Natural killer cell (primary cell): ENCODE data around the gene HMGA1. TPM values are rescaled to one million over a fixed set of nuclear protein-coding genes. Genes with fewer than 3 reads are reported as not detected.

Experiments
- ATAC-seq, 3 donors: fragments of 150-1000 bp in 2 of 3; fragments of 200-7000 bp in 1 of 3; cut with Tn5 transposase; 1 replicate in 1 of 3; 2 replicates in 2 of 3; pipeline ENCODE4 v1.10.0; 2021; ENCODE audit warnings: mild to moderate bottlenecking in 2 of 3, moderate library complexity in 2 of 3
- DNase-seq, 2 donors: peaks; one replicate each; pipeline versions ENCODE4 v3.0.0 to v3.0.0-alpha.2; 2013 to 2021; ENCODE audit warnings: mixed read lengths in 1 of 2
- H3K27ac ChIP-seq: one replicate; pipeline ENCODE4 v1.5.1; 2013; ENCODE audit warnings: mild to moderate bottlenecking, low read length
- H3K27me3 ChIP-seq: one replicate; pipeline ENCODE4 v1.6.1; 2013; ENCODE audit warnings: low read length; ENCODE audit not compliant: control insufficient read depth, insufficient read depth
- H3K36me3 ChIP-seq: one replicate; pipeline ENCODE4 v1.6.1; 2013; ENCODE audit warnings: low read length; ENCODE audit not compliant: control insufficient read depth, insufficient read depth
- H3K4me1 ChIP-seq: one replicate; pipeline ENCODE4 v1.6.1; 2013; ENCODE audit warnings: low read length; ENCODE audit not compliant: control insufficient read depth, insufficient read depth
- H3K4me3 ChIP-seq: one replicate; pipeline ENCODE4 v1.5.1; 2013; ENCODE audit warnings: low read length
- H3K9me3 ChIP-seq: one replicate; pipeline ENCODE4 v1.6.1; 2013; ENCODE audit warnings: low read length; ENCODE audit not compliant: control insufficient read depth, insufficient read depth
- H3K27ac Mint-ChIP-seq, 2 donors: one replicate each; pipeline ENCODE4 v1.8.0; 2022; ENCODE audit warnings: mild to moderate bottlenecking in 2 of 2, mixed read lengths in 2 of 2, moderate library complexity in 1 of 2
- H3K27me3 Mint-ChIP-seq, 2 donors: one replicate each; pipeline ENCODE4 v1.8.0; 2022; ENCODE audit warnings: low read depth in 2 of 2, mixed read lengths in 2 of 2
- H3K36me3 Mint-ChIP-seq: one replicate; pipeline ENCODE4 v1.8.0; 2022; ENCODE audit warnings: mixed read lengths
- H3K4me1 Mint-ChIP-seq, 2 donors: one replicate each; pipeline ENCODE4 v1.8.0; 2022; ENCODE audit warnings: mixed read lengths in 2 of 2
- H3K4me3 Mint-ChIP-seq: one replicate; pipeline ENCODE4 v1.8.0; 2022; ENCODE audit warnings: mild to moderate bottlenecking, moderate library complexity, mixed read lengths
- H3K9me3 Mint-ChIP-seq, 2 donors: one replicate each; pipeline ENCODE4 v1.8.0; 2022; ENCODE audit warnings: mixed read lengths in 2 of 2
- CTCF ChIP-seq: fragments of 200-600 bp; IDR thresholded peaks from one replicate; pipeline ENCODE4 v1.8.0; 2022; ENCODE audit warnings: antibody characterized with exemption
- WGBS: methylation state at CpG from one replicate; pipeline ENCODE4 v1.1.7; 2013; ENCODE audit warnings: missing lambda C conversion rate; ENCODE audit not compliant: insufficient coverage; 5-methylcytosine and 5-hydroxymethylcytosine counted together
- intact Hi-C: fragments of 100-400 bp; cut with micrococcal nuclease; formaldehyde crosslinking; loops from one replicate; pipeline ENCODE4 v1.14.2; 2022
- total RNA-seq, 4 donors: library from RNA; stranded (reverse); fragments of 120-200 nt in 1 of 4; gene quantifications; one replicate each; pipeline versions ENCODE4 v1.2.3 to v1.2.4, GENCODE V29; 2013 to 2022

Gene HMGA1
- total RNA-seq, result 10 to 100 TPM; 63.1 to 84.2 (median 77.3) TPM
- total RNA-seq (2013), result 24.9 TPM

GRCh38 chr6:34236443-34237315 lies at the start of gene HMGA1:
Gene HMGA1 (plus strand): TSS chr6:34236873. CDS start chr6:34240781, 3,908 bp downstream.
- Mint-ChIP-seq H3K27me3 (no peaks in the 10 kb centered on the region), H3K4me3 (peak within 1 kb of the TSS; percentile 91), H3K36me3 (no peaks in the 10 kb centered on the region), H3K27ac (peak within 1 kb of the TSS; percentile 96 to 97), H3K9me3 (no peaks in the 10 kb centered on the region), H3K4me1 (peaks cover 20 to 21% of the 10 kb centered on the region in 2 donors)
- Histone ChIP-seq H3K27me3 (no peaks in the 10 kb centered on the region), H3K4me3 (peak within 1 kb of the TSS; percentile 77), H3K9me3 (no peaks in the 10 kb centered on the region), H3K4me1 (peaks cover 23% of the 10 kb centered on the region), H3K36me3 (peaks cover 10% of the 10 kb centered on the region), H3K27ac (peak within 1 kb of the TSS; percentile 99)
- intact Hi-C loops, result loop anchor here (1.0 to 5.0 kb wide), 3 partner anchors 12 to 156 kb away; partner anchors contain the start of genes NUDT3 and SMIM29
- under 1% methylated on average over 83 of the region's 91 CpGs for WGBS
- DNase-seq, result peak; percentile 89 to 95
- ATAC-seq, result peak; percentile 66 to 85 (median 77)
- no peak for TF ChIP-seq CTCF

- Histone ChIP-seq H3K27me3 (no peaks in the 10 kb centered on the region), H3K27ac (no peak overlapping the region), H3K4me3 (no peak overlapping the region), H3K9me3 (no peaks in the 10 kb centered on the region), H3K4me1 (peaks cover 9% of the 10 kb centered on the region), H3K36me3 (no peaks in the 10 kb centered on the region)
- no peaks in the 10 kb centered on the region for H3K9me3 Mint-ChIP-seq
- no peak overlapping the region for H3K27ac Mint-ChIP-seq
- no peaks in the 10 kb centered on the region for H3K36me3 Mint-ChIP-seq
- DNase-seq (peak in 1 of 2 donors; percentile 84), ATAC-seq (no peak)
- TF ChIP-seq CTCF, result no peak
- intact Hi-C loops, result no loop called here
- H3K4me3 Mint-ChIP-seq, result no peak overlapping the region
- peaks cover 0 to under 1% of the 10 kb centered on the region in 2 donors for H3K27me3 Mint-ChIP-seq
- 68% methylated on average over 12 of the region's 12 CpGs for WGBS
- H3K4me1 Mint-ChIP-seq, result no peaks in the 10 kb centered on the region
Measured at GRCh38 chr6:34189806-34190503, 46.7 kb upstream of the HMGA1 start.

GRCh38 chr6:34190504-34191122 lies 46.1 kb upstream of the HMGA1 start:
- DNase-seq, result no peak
- no peaks in the 10 kb centered on the region for H3K9me3 ChIP-seq
- 89% methylated on average over 11 of the region's 14 CpGs for whole genome bisulfite sequencing
- no peak for TF ChIP-seq CTCF
- no peaks in the 10 kb centered on the region for H3K27me3 ChIP-seq
- no peak overlapping the region for H3K27ac ChIP-seq
- Mint-ChIP-seq H3K36me3 (no peaks in the 10 kb centered on the region), H3K9me3 (no peaks in the 10 kb centered on the region), H3K4me1 (no peaks in the 10 kb centered on the region), H3K27ac (no peak overlapping the region), H3K4me3 (no peak overlapping the region), H3K27me3 (peaks cover 0 to 5% of the 10 kb centered on the region in 2 donors)
- intact Hi-C loops, result no loop called here
- ATAC-seq, result no peak
- peaks cover 9% of the 10 kb centered on the region for H3K4me1 ChIP-seq
- no peak overlapping the region for H3K4me3 ChIP-seq
- H3K36me3 ChIP-seq, result no peaks in the 10 kb centered on the region
